Keratinocyte (primary cell): Measurements from ENCODE around the gene MAST3. TPM values are rescaled to one million over a fixed set of nuclear protein-coding genes. Genes with fewer than 3 reads are reported as not detected.

Source experiments
- DNase-seq: peaks from one replicate; pipeline ENCODE4 v3.0.0-alpha.2; 2011; ENCODE audit warnings: low read depth, missing footprints, low spot score
- FAIRE-seq: peaks from 2 replicates; lab custom pipeline; 2011; peaks lifted over from hg19 to GRCh38; lab: Jason Lieb, UNC
- H2AFZ ChIP-seq: 2 replicates; pipeline ENCODE4 v1.6.0; 2012; ENCODE audit warnings: low read length, control low read depth, inconsistent platforms; ENCODE audit not compliant: control insufficient read depth
- H3K27ac ChIP-seq: 2 replicates; pipeline ENCODE4 v1.5.1; 2011; ENCODE audit warnings: low read length; ENCODE audit not compliant: control insufficient read depth, insufficient read depth
- H3K27me3 ChIP-seq: 3 replicates; pipeline ENCODE4 v1.6.0; 2011; ENCODE audit warnings: low read length; ENCODE audit not compliant: control insufficient read depth, insufficient read depth; ENCODE audit errors: extremely low read depth
- H3K36me3 ChIP-seq, 2 experiments: 2 replicates in 1 of 2; 3 replicates in 1 of 2; pipeline ENCODE4 v1.5.1; 2011; ENCODE audit warnings: low read length in 2 of 2, mild to moderate bottlenecking in 1 of 2; ENCODE audit not compliant: control insufficient read depth in 2 of 2, insufficient read depth in 2 of 2; ENCODE audit errors: extremely low read depth in 1 of 2
- H3K4me1 ChIP-seq: 3 replicates; pipeline ENCODE4 v1.5.1; 2011; ENCODE audit warnings: low read length; ENCODE audit not compliant: control insufficient read depth, insufficient read depth; ENCODE audit errors: extremely low read depth
- H3K4me2 ChIP-seq: 3 replicates; pipeline ENCODE4 v1.6.0; 2011; ENCODE audit warnings: low read depth, low read length; ENCODE audit not compliant: control insufficient read depth, insufficient read depth; ENCODE audit errors: extremely low read depth
- H3K4me3 ChIP-seq, 3 experiments: fragments of 200-600 bp in 1 of 3; sonication (generic) in 1 of 3; 2 replicates in 2 of 3; 3 replicates in 1 of 3; pipeline ENCODE4 v1.5.1; 2011 to 2016; ENCODE audit warnings: low read length in 3 of 3, mild to moderate bottlenecking in 3 of 3, control low read depth in 2 of 3, inconsistent platforms in 1 of 3, low read depth in 1 of 3, mixed read lengths in 1 of 3, mixed run types in 1 of 3, moderate library complexity in 1 of 3; ENCODE audit not compliant: control insufficient read depth in 2 of 3, insufficient read depth in 2 of 3; ENCODE audit errors: extremely low read depth in 1 of 3
- H3K79me2 ChIP-seq: 2 replicates; pipeline ENCODE4 v1.6.0; 2012; ENCODE audit warnings: low read length; ENCODE audit not compliant: control insufficient read depth, insufficient read depth
- H3K9ac ChIP-seq: 3 replicates; pipeline ENCODE4 v1.6.0; 2011; ENCODE audit warnings: low read length; ENCODE audit not compliant: control insufficient read depth, insufficient read depth; ENCODE audit errors: extremely low read depth
- H3K9me1 ChIP-seq: 3 replicates; pipeline ENCODE4 v1.6.0; 2011; ENCODE audit warnings: low read length; ENCODE audit not compliant: control insufficient read depth, insufficient read depth; ENCODE audit errors: extremely low read depth
- H3K9me3 ChIP-seq: 2 replicates; pipeline ENCODE4 v1.5.1; 2012; ENCODE audit warnings: low read depth, low read length; ENCODE audit not compliant: control insufficient read depth
- H4K20me1 ChIP-seq: 3 replicates; pipeline ENCODE4 v1.6.0; 2011; ENCODE audit warnings: low read length; ENCODE audit not compliant: control insufficient read depth, insufficient read depth; ENCODE audit errors: extremely low read depth
- CTCF ChIP-seq, 3 experiments: IDR thresholded peaks in 1 of 3; conservative IDR thresholded peaks in 1 of 3; optimal IDR thresholded peaks in 1 of 3; 2 replicates in 2 of 3; 3 replicates in 1 of 3; pipeline versions ENCODE3 to v1.5.1; 2011; ENCODE audit warnings: low read length in 3 of 3, mild to moderate bottlenecking in 3 of 3, moderate library complexity in 2 of 3, control low read depth in 1 of 3, inconsistent platforms in 1 of 3; ENCODE audit not compliant: insufficient read depth in 2 of 3; ENCODE audit errors: extremely low read depth in 1 of 3
- EZH2 ChIP-seq: IDR thresholded peaks from one replicate; pipeline ENCODE4 v1.6.1; 2012; ENCODE audit warnings: inconsistent platforms, mild to moderate bottlenecking, low read length, moderate library complexity
- dilution Hi-C: fragments of 300-500 bp; cut with MboI; formaldehyde crosslinking; loops from one replicate; pipeline ENCODE4 v1.7.0; 2020; ENCODE audit warnings: low sequenced_read_pairs; ENCODE audit not compliant: extremely low pct_ligation_motif_present
- polyA plus RNA-seq, 5 experiments: library from polyadenylated mRNA; depleted of rRNA in 3 of 5; stranded (reverse) in 3 of 5; stranded (forward) in 1 of 5; unstranded in 1 of 5; fragments of >200 nt; gene quantifications; 1 replicate in 1 of 5; 2 replicates in 3 of 5; 3 replicates in 1 of 5; pipeline versions ENCODE4 v1.2.1 to v1.2.3, GENCODE V29; 2011 to 2012; ENCODE audit warnings: missing spikeins in 2 of 5, low read depth in 1 of 5, low replicate concordance in 1 of 5

The MAST3 gene
- polyA plus RNA-seq, 1 donor (not counting 4 experiments of a cell fraction or from before 2014, with no cell fraction given) = 0.73 TPM

- Histone ChIP-seq H2AFZ (no peak overlapping the region), H3K4me1 (no peaks in the 10 kb centered on the region)
Observed at GRCh38 chr19:18065173-18065495, 32.4 kb upstream of the MAST3 start.

GRCh38 chr19:18068395-18068794, 29.2 kb upstream of the MAST3 start:
- FAIRE-seq (no peak), DNase-seq (no peak)
- H3K9ac ChIP-seq = no peak overlapping the region
- H2AFZ ChIP-seq = no peak overlapping the region
- no peaks in the 10 kb centered on the region for H3K9me1 ChIP-seq
- no peaks in the 10 kb centered on the region for H3K4me1 ChIP-seq
- no peak for TF ChIP-seq EZH2
- no peak for TF ChIP-seq CTCF (optimal IDR thresholded peaks at IDR 0.05 in 1 of 3, IDR thresholded peaks at IDR 0.05 in 1 of 3, conservative IDR thresholded peaks at IDR 0.05 in 1 of 3; ENCODE audit: extremely low read depth in 1 of 3, insufficient read depth in 2 of 3, low read length in 3 of 3)
- no peak overlapping the region for H3K27ac ChIP-seq
- no peaks in the 10 kb centered on the region for H4K20me1 ChIP-seq
- H3K4me3 ChIP-seq = no peak overlapping the region
- no peaks in the 10 kb centered on the region for H3K36me3 ChIP-seq
- no peaks in the 10 kb centered on the region for H3K9me3 ChIP-seq
- H3K27me3 ChIP-seq = no peaks in the 10 kb centered on the region
- dilution Hi-C loops = no loop called here
- H3K79me2 ChIP-seq = no peaks in the 10 kb centered on the region
- no peak overlapping the region for H3K4me2 ChIP-seq

More at GRCh38 chr19:18065173-18065495, 32.4 kb upstream of the MAST3 start:
- H4K20me1 ChIP-seq = no peaks in the 10 kb centered on the region
- dilution Hi-C loops = no loop called here
- H3K9ac ChIP-seq = no peak overlapping the region
- TF ChIP-seq EZH2 (no peak), CTCF (optimal IDR thresholded peaks at IDR 0.05 in 1 of 3, IDR thresholded peaks at IDR 0.05 in 1 of 3, conservative IDR thresholded peaks at IDR 0.05 in 1 of 3; ENCODE audit: extremely low read depth in 1 of 3, insufficient read depth in 2 of 3, low read length in 3 of 3) (no peak)
- no peaks in the 10 kb centered on the region for H3K27me3 ChIP-seq
- no peaks in the 10 kb centered on the region for H3K9me1 ChIP-seq
- no peak overlapping the region for H3K4me2 ChIP-seq
- no peaks in the 10 kb centered on the region for H3K79me2 ChIP-seq
- DNase-seq = no peak
- H3K36me3 ChIP-seq = no peaks in the 10 kb centered on the region
- H3K4me3 ChIP-seq = no peak overlapping the region
- FAIRE-seq = no peak
- H3K27ac ChIP-seq = no peak overlapping the region
- H3K9me3 ChIP-seq = no peaks in the 10 kb centered on the region
